WTC11 (cell line): ENCODE measurements around the gene MACF1.
"Not testable (repeated sequence)": the region's sequence is repeated elsewhere in the genome, so short reads cannot be mapped to it uniquely, and the experiment has no call there.

Experiments
- AR ChIP-seq: fragments of 250-450 bp; sonication (Bioruptor Pico); IDR thresholded peaks from 2 replicates; pipeline ENCODE4 v1.9.0; 2021; ENCODE audit warnings: mild to moderate bottlenecking
- ATF1 ChIP-seq: sonication (generic); formaldehyde crosslinking; IDR thresholded peaks from 2 replicates; pipeline ENCODE4 v1.8.1; 2023; ENCODE audit warnings: mild to moderate bottlenecking, moderate library complexity, missing genetic modification reagents
- CBFB ChIP-seq: sonication (generic); formaldehyde crosslinking; IDR thresholded peaks from 2 replicates; pipeline ENCODE4 v1.8.1; 2022; ENCODE audit warnings: mild to moderate bottlenecking, low read depth, missing genetic modification reagents
- CDX4 ChIP-seq: fragments of 250-450 bp; sonication (Bioruptor Pico); IDR thresholded peaks from 2 replicates; pipeline ENCODE4 v1.9.0; 2021; ENCODE audit warnings: moderate library complexity, mild to moderate bottlenecking, inconsistent platforms, borderline replicate concordance
- SP1 ChIP-seq: sonication (generic); formaldehyde crosslinking; conservative IDR thresholded peaks from 2 replicates; pipeline ENCODE4 v1.8.1; 2022; ENCODE audit warnings: missing genetic modification reagents
- TF ChIP-seq, protein P1 (sequence below): fragments of 200-600 bp; IDR thresholded peaks from 2 replicates; pipeline ENCODE4 v1.8.0; 2022; ENCODE audit warnings: antibody characterized with exemption

GRCh38 chr1:39514710-39515124 is 310.2 kb downstream of the MACF1 start:
- TF ChIP-seq CDX4; AR (CRISPR knock-in tag); ATF1; CBFB; SP1 (CRISPR knock-in tag): not testable (repeated sequence)
- TF ChIP-seq, protein P1, sequence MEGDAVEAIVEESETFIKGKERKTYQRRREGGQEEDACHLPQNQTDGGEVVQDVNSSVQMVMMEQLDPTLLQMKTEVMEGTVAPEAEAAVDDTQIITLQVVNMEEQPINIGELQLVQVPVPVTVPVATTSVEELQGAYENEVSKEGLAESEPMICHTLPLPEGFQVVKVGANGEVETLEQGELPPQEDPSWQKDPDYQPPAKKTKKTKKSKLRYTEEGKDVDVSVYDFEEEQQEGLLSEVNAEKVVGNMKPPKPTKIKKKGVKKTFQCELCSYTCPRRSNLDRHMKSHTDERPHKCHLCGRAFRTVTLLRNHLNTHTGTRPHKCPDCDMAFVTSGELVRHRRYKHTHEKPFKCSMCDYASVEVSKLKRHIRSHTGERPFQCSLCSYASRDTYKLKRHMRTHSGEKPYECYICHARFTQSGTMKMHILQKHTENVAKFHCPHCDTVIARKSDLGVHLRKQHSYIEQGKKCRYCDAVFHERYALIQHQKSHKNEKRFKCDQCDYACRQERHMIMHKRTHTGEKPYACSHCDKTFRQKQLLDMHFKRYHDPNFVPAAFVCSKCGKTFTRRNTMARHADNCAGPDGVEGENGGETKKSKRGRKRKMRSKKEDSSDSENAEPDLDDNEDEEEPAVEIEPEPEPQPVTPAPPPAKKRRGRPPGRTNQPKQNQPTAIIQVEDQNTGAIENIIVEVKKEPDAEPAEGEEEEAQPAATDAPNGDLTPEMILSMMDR = not testable (repeated sequence)
